Ishikawa (cell line): ENCODE measurements around the gene MRPS18B.

ENCODE experiments used
- CEBPB ChIP-seq: IDR thresholded peaks from 2 replicates; pipeline ENCODE4 v1.6.1; 2012
- EGR1 ChIP-seq: IDR thresholded peaks from 2 replicates; pipeline ENCODE4 v1.6.1; 2012
- EP300 ChIP-seq: IDR thresholded peaks from 2 replicates; pipeline ENCODE4 v1.6.1; 2012; ENCODE audit warnings: borderline replicate concordance
- FOXM1 ChIP-seq: IDR thresholded peaks from 2 replicates; pipeline ENCODE4 v1.6.1; 2012; ENCODE audit warnings: low read depth, borderline replicate concordance
- RAD21 ChIP-seq: IDR thresholded peaks from 2 replicates; pipeline ENCODE4 v1.6.1; 2012; ENCODE audit warnings: low read depth
- TCF12 ChIP-seq: IDR thresholded peaks from 2 replicates; pipeline ENCODE4 v1.6.1; 2012; ENCODE audit warnings: low read depth
- YY1 ChIP-seq: IDR thresholded peaks from 2 replicates; pipeline ENCODE4 v1.6.1; 2012; ENCODE audit warnings: low read depth
- ZBTB7A ChIP-seq: IDR thresholded peaks from 2 replicates; pipeline ENCODE4 v1.6.1; 2012; ENCODE audit warnings: low read depth
- TF ChIP-seq, protein P1 (sequence below): IDR thresholded peaks from 2 replicates; pipeline ENCODE4 v1.6.1; 2012
- TF ChIP-seq, protein P2 (sequence below): IDR thresholded peaks from 2 replicates; pipeline ENCODE4 v1.6.1; 2012
- TF ChIP-seq, protein P3 (sequence below): IDR thresholded peaks from 2 replicates; pipeline ENCODE4 v1.6.1; 2012; ENCODE audit warnings: low read depth, mild to moderate bottlenecking

DNA sequence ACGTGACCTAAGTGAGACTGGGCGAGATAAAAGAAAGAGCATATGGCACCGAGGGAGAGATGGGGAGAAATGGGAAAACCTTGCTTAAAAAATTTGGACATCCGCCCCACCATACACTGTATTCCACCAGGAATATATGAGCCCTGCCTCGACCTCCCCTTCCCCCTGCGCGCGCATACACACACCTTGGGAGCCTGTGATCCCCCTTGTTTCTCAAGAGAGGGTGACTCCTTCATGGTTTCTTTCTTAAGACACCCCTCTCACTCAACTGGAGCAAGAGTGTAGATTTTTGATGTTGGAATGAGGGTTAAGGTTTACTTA is 45.9 kb upstream of the MRPS18B start:
- TF ChIP-seq EP300 (no peak), YY1 (no peak), EGR1 (no peak), ZBTB7A (no peak), CEBPB (no peak), FOXM1 (no peak), TCF12 (no peak), RAD21 (no peak)
- TF ChIP-seq, protein P1, sequence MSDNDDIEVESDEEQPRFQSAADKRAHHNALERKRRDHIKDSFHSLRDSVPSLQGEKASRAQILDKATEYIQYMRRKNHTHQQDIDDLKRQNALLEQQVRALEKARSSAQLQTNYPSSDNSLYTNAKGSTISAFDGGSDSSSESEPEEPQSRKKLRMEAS, result no peak
- TF ChIP-seq, protein P2, sequence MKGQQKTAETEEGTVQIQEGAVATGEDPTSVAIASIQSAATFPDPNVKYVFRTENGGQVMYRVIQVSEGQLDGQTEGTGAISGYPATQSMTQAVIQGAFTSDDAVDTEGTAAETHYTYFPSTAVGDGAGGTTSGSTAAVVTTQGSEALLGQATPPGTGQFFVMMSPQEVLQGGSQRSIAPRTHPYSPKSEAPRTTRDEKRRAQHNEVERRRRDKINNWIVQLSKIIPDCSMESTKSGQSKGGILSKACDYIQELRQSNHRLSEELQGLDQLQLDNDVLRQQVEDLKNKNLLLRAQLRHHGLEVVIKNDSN, result peak; percentile 65
- TF ChIP-seq, protein P3, sequence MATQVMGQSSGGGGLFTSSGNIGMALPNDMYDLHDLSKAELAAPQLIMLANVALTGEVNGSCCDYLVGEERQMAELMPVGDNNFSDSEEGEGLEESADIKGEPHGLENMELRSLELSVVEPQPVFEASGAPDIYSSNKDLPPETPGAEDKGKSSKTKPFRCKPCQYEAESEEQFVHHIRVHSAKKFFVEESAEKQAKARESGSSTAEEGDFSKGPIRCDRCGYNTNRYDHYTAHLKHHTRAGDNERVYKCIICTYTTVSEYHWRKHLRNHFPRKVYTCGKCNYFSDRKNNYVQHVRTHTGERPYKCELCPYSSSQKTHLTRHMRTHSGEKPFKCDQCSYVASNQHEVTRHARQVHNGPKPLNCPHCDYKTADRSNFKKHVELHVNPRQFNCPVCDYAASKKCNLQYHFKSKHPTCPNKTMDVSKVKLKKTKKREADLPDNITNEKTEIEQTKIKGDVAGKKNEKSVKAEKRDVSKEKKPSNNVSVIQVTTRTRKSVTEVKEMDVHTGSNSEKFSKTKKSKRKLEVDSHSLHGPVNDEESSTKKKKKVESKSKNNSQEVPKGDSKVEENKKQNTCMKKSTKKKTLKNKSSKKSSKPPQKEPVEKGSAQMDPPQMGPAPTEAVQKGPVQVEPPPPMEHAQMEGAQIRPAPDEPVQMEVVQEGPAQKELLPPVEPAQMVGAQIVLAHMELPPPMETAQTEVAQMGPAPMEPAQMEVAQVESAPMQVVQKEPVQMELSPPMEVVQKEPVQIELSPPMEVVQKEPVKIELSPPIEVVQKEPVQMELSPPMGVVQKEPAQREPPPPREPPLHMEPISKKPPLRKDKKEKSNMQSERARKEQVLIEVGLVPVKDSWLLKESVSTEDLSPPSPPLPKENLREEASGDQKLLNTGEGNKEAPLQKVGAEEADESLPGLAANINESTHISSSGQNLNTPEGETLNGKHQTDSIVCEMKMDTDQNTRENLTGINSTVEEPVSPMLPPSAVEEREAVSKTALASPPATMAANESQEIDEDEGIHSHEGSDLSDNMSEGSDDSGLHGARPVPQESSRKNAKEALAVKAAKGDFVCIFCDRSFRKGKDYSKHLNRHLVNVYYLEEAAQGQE, result no peak
